Measurements from ENCODE around the gene INO80B. TPM values are rescaled to one million over a fixed set of nuclear protein-coding genes. Genes with fewer than 3 reads are reported as not detected.
A peak's percentile ranks its signal among the peaks of the same experiment; 100 is the strongest.

INO80B gene
- total and polyA plus RNA-seq, 9 of the 15 experiments (the other 6 are each of a cell fraction or from before 2014, with no cell fraction given) = 0.41 to 22.6 (median 9.0) TPM

- TF ChIP-seq ZNF583 (CRISPR knock-in tag; IDR thresholded peaks at IDR 0.05) = no peak
- TF ChIP-seq ZNF146 (CRISPR knock-in tag; IDR thresholded peaks at IDR 0.05; ENCODE audit: unreplicated experiment) = no peak
- 0 out of 4 replicates have a peak, but pooled peaks of 1 of the 2 experiments have one; percentile 47 for TF ChIP-seq FOXA3 (CRISPR knock-in tag; conservative IDR thresholded peaks at IDR 0.05 in 1 of 2, IDR thresholded peaks at IDR 0.05 in 1 of 2)
- TF ChIP-seq ZNF586 (CRISPR knock-in tag; conservative IDR thresholded peaks at IDR 0.05) = no peak
- TF ChIP-seq ZNF449 (CRISPR knock-in tag; IDR thresholded peaks at IDR 0.05) = no peak
- TF ChIP-seq SREBF1 (IDR thresholded peaks at IDR 0.05; ENCODE audit: borderline replicate concordance, low read depth, low read length) = peak; percentile 64; the same call in 1 of the 2 replicates
- TF ChIP-seq ZNF217 (CRISPR knock-in tag; IDR thresholded peaks at IDR 0.05) = no peak
- no peak for TF ChIP-seq ZNF121 (CRISPR knock-in tag; conservative IDR thresholded peaks at IDR 0.05)
- no peak; the same call in 1 of the 2 replicates for TF ChIP-seq ZNF644 (tag; IDR thresholded peaks at IDR 0.05; ENCODE audit: low read depth)
- TF ChIP-seq THAP7 (CRISPR knock-in tag; IDR thresholded peaks at IDR 0.05) = no peak
- no peak for TF ChIP-seq ZFP1 (CRISPR knock-in tag; IDR thresholded peaks at IDR 0.05)
- no peak for TF ChIP-seq SPI1 (IDR thresholded peaks at IDR 0.05; ENCODE audit: borderline replicate concordance, low read depth, low read length)
- no peak for TF ChIP-seq NFATC3 (IDR thresholded peaks at IDR 0.05)
- peak; percentile 72; the same call in 1 of the 2 replicates for TF ChIP-seq GATAD2B (IDR thresholded peaks at IDR 0.05; ENCODE audit: borderline replicate concordance)
- TF ChIP-seq SMAD2 (IDR thresholded peaks at IDR 0.05; ENCODE audit: low read depth, low read length) = no peak
- peak; percentile 86 for TF ChIP-seq EP400 (IDR thresholded peaks at IDR 0.05)
- no peak for TF ChIP-seq GABPB2 (CRISPR knock-in tag; conservative IDR thresholded peaks at IDR 0.05)
- no peak for TF ChIP-seq SRSF3 (IDR thresholded peaks at IDR 0.05; ENCODE audit: insufficient read depth, low read length)
- peak; percentile 84 for TF ChIP-seq NEUROD1 (IDR thresholded peaks at IDR 0.05; ENCODE audit: borderline replicate concordance, low read depth, low read length, partially characterized antibody)
- TF ChIP-seq GTF2B (IDR thresholded peaks at IDR 0.05; ENCODE audit: extremely low read depth, insufficient read length) = no peak
- no peak for TF ChIP-seq MTF1 (CRISPR knock-in tag; IDR thresholded peaks at IDR 0.05; ENCODE audit: borderline replicate concordance)
- TF ChIP-seq POLR2B (IDR thresholded peaks at IDR 0.05; ENCODE audit: low read depth, partially characterized antibody) = peak; percentile 37
- no peak for TF ChIP-seq ZNF395 (CRISPR knock-in tag; IDR thresholded peaks at IDR 0.05)
- TF ChIP-seq MEF2D (tag; conservative IDR thresholded peaks at IDR 0.05; ENCODE audit: low read depth) = peak; percentile 69
- no peak for TF ChIP-seq ILF3 (IDR thresholded peaks at IDR 0.05; ENCODE audit: borderline replicate concordance)
Observed at GRCh38 chr2:74454654-74455511, at the start of gene INO80B (continued).

Data from K562 (cell line).